HEK293 (cell line): Measurements from ENCODE around the gene KCNE4.

Experiments
- CTCF ChIA-PET: fragments of 350-600 bp; formaldehyde crosslinking; extraction: SDS; loops from one replicate; lab custom pipeline; 2021; ENCODE audit warnings: antibody characterized with exemption; lab: Yijun Ruan, JAX
- POLR2A ChIA-PET: fragments of 300-600 bp; formaldehyde crosslinking; extraction: SDS; loops from one replicate; lab custom pipeline; 2020; ENCODE audit warnings: antibody characterized with exemption, inconsistent platforms; lab: Yijun Ruan, JAX
- H3K27ac ChIP-seq: fragments of 200-500 bp; sonication (Bioruptor generic); 2 replicates; pipeline ENCODE4 v1.5.1; 2014; ENCODE audit warnings: low read depth, low read length, control low read depth, inconsistent platforms; ENCODE audit errors: extremely low read depth
- H3K36me3 ChIP-seq, 2 experiments: fragments of 200-500 bp in 1 of 2; sonication (Bioruptor generic) in 1 of 2; 1 replicate in 1 of 2; 2 replicates in 1 of 2; pipeline ENCODE4 v1.5.1; 2014 to 2017; ENCODE audit warnings: inconsistent platforms in 2 of 2, low read length in 2 of 2; ENCODE audit not compliant: control insufficient read depth in 2 of 2, insufficient read depth in 1 of 2
- H3K4me1 ChIP-seq: fragments of 200-500 bp; sonication (Bioruptor generic); 2 replicates; pipeline ENCODE4 v1.5.1; 2014; ENCODE audit warnings: mild to moderate bottlenecking, low read length, inconsistent platforms; ENCODE audit not compliant: control insufficient read depth, insufficient read depth
- H3K4me3 ChIP-seq: 2 replicates; pipeline ENCODE4 v1.5.1; 2011; ENCODE audit warnings: low read depth, mild to moderate bottlenecking, control low read depth, low read length, moderate library complexity
- H3K9me3 ChIP-seq: fragments of 200-500 bp; sonication (Bioruptor generic); 2 replicates; pipeline ENCODE4 v1.5.1; 2014; ENCODE audit warnings: low read depth, low read length, inconsistent platforms; ENCODE audit not compliant: control insufficient read depth, insufficient read depth
- HOXD13 ChIP-seq: sonication (generic); formaldehyde crosslinking; IDR thresholded peaks from 2 replicates; pipeline ENCODE4 v1.8.0; 2022; ENCODE audit warnings: missing genetic modification reagents, borderline replicate concordance
- INSM2 ChIP-seq: fragments of 450-650 bp; formaldehyde crosslinking; IDR thresholded peaks from 2 replicates; pipeline ENCODE4 v1.5.1; 2016; ENCODE audit warnings: missing biosample characterization, missing genetic modification characterization
- PRDM4 ChIP-seq: fragments of 450-650 bp; formaldehyde crosslinking; IDR thresholded peaks from 2 replicates; pipeline ENCODE4 v1.5.1; 2017; ENCODE audit warnings: missing biosample characterization, missing genetic modification characterization
- REPIN1 ChIP-seq: fragments of 450-650 bp; formaldehyde crosslinking; IDR thresholded peaks from 2 replicates; pipeline ENCODE4 v1.5.1; 2017; ENCODE audit warnings: missing biosample characterization, missing genetic modification characterization, low read depth
- SP7 ChIP-seq: fragments of 450-650 bp; formaldehyde crosslinking; IDR thresholded peaks from 2 replicates; pipeline ENCODE4 v1.5.1; 2016; ENCODE audit warnings: missing biosample characterization, missing genetic modification characterization
- ZBTB17 ChIP-seq: fragments of 450-650 bp; formaldehyde crosslinking; IDR thresholded peaks from 2 replicates; pipeline ENCODE4 v1.5.1; 2016; ENCODE audit warnings: missing biosample characterization, missing genetic modification characterization
- ZBTB21 ChIP-seq: fragments of 450-650 bp; formaldehyde crosslinking; IDR thresholded peaks from 2 replicates; pipeline ENCODE4 v1.5.1; 2017; ENCODE audit warnings: missing biosample characterization, missing genetic modification characterization
- ZBTB48 ChIP-seq: fragments of 450-650 bp; formaldehyde crosslinking; IDR thresholded peaks from 2 replicates; pipeline ENCODE4 v1.5.1; 2016; ENCODE audit warnings: missing biosample characterization, missing genetic modification characterization
- ZBTB49 ChIP-seq: fragments of 450-650 bp; formaldehyde crosslinking; IDR thresholded peaks from 2 replicates; pipeline ENCODE4 v1.5.1; 2016; ENCODE audit warnings: missing biosample characterization, missing genetic modification characterization, low read depth
- ZNF239 ChIP-seq: fragments of 450-650 bp; formaldehyde crosslinking; IDR thresholded peaks from 2 replicates; pipeline ENCODE4 v1.5.1; 2016; ENCODE audit warnings: missing biosample characterization, missing genetic modification characterization
- ZNF274 ChIP-seq, 2 experiments: fragments of 200-500 bp in 1 of 2; fragments of 450-650 bp in 1 of 2; sonication (Bioruptor generic) in 1 of 2; formaldehyde crosslinking in 1 of 2; IDR thresholded peaks; 2 replicates each; pipeline versions ENCODE4 v1.5.1 to v1.6.1; 2014 to 2016; ENCODE audit warnings: borderline replicate concordance in 1 of 2, inconsistent platforms in 1 of 2, low read length in 1 of 2, missing biosample characterization in 1 of 2, missing genetic modification characterization in 1 of 2
- ZNF311 ChIP-seq: fragments of 450-650 bp; formaldehyde crosslinking; IDR thresholded peaks from 2 replicates; pipeline ENCODE4 v1.5.1; 2017; ENCODE audit warnings: missing biosample characterization, missing genetic modification characterization, borderline replicate concordance
- ZNF324 ChIP-seq: fragments of 450-650 bp; formaldehyde crosslinking; IDR thresholded peaks from 2 replicates; pipeline ENCODE4 v1.5.1; 2016; ENCODE audit warnings: missing biosample characterization, missing genetic modification characterization
- ZNF48 ChIP-seq: fragments of 450-650 bp; formaldehyde crosslinking; IDR thresholded peaks from 2 replicates; pipeline ENCODE4 v1.5.1; 2016; ENCODE audit warnings: missing biosample characterization, missing genetic modification characterization
- ZNF488 ChIP-seq: fragments of 450-650 bp; formaldehyde crosslinking; IDR thresholded peaks from 2 replicates; pipeline ENCODE4 v1.5.1; 2016; ENCODE audit warnings: missing biosample characterization, missing genetic modification characterization
- ZNF629 ChIP-seq: fragments of 450-650 bp; formaldehyde crosslinking; IDR thresholded peaks from 2 replicates; pipeline ENCODE4 v1.5.1; 2017; ENCODE audit warnings: missing biosample characterization, missing genetic modification characterization
- ZNF654 ChIP-seq: fragments of 450-650 bp; formaldehyde crosslinking; IDR thresholded peaks from 2 replicates; pipeline ENCODE4 v1.5.1; 2016; ENCODE audit warnings: low read depth, missing biosample characterization, missing genetic modification characterization
- ZNF670 ChIP-seq: fragments of 450-650 bp; formaldehyde crosslinking; IDR thresholded peaks from 2 replicates; pipeline ENCODE4 v1.5.1; 2016; ENCODE audit warnings: missing biosample characterization, missing genetic modification characterization, low read depth
- ZNF677 ChIP-seq: fragments of 450-650 bp; IDR thresholded peaks from 2 replicates; pipeline ENCODE4 v1.5.0; 2018; ENCODE audit warnings: missing biosample characterization, mild to moderate bottlenecking, missing genetic modification characterization, moderate library complexity
- ZNF692 ChIP-seq: fragments of 450-650 bp; formaldehyde crosslinking; IDR thresholded peaks from 2 replicates; pipeline ENCODE4 v1.5.1; 2016; ENCODE audit warnings: missing biosample characterization, missing genetic modification characterization
- ZNF701 ChIP-seq: fragments of 450-650 bp; formaldehyde crosslinking; IDR thresholded peaks from 2 replicates; pipeline ENCODE4 v1.5.1; 2016; ENCODE audit warnings: missing biosample characterization, missing genetic modification characterization
- ZNF785 ChIP-seq: fragments of 450-650 bp; formaldehyde crosslinking; IDR thresholded peaks from 2 replicates; pipeline ENCODE4 v1.5.1; 2016; ENCODE audit warnings: missing biosample characterization, missing genetic modification characterization
- ZNF830 ChIP-seq: fragments of 450-650 bp; IDR thresholded peaks from 2 replicates; pipeline ENCODE4 v1.5.0; 2018; ENCODE audit warnings: missing biosample characterization, missing genetic modification characterization, low read depth, mild to moderate bottlenecking, moderate library complexity
- ZXDB ChIP-seq: fragments of 450-650 bp; formaldehyde crosslinking; IDR thresholded peaks from 2 replicates; pipeline ENCODE4 v1.5.1; 2016; ENCODE audit warnings: missing biosample characterization, missing genetic modification characterization

The KCNE4 gene

GRCh38 chr2:223036790-223037444 is 15.1 kb upstream of the KCNE4 start:
- CTCF ChIA-PET, result interaction anchor here (2.4 kb wide), 1 partner anchor 9 kb away, joined by 7 read pairs; no protein-coding TSS in a partner anchor

GRCh38 chr2:223037445-223037800 is 14.6 kb upstream of the KCNE4 start:
- Histone ChIP-seq H3K9me3 (no peaks in the 10 kb centered on the region), H3K4me1 (peaks cover 5% of the 10 kb centered on the region)
- CTCF ChIA-PET, result interaction anchor here (2.4 kb wide), 1 partner anchor 9 kb away, joined by 7 read pairs; no protein-coding TSS in a partner anchor
- no peak for TF ChIP-seq ZNF692 (tag by site-specific recombination)
- TF ChIP-seq ZNF670 (tag by site-specific recombination), result no peak
- no peak for TF ChIP-seq ZNF239 (tag by site-specific recombination)
- TF ChIP-seq ZNF830, result no peak
- TF ChIP-seq ZXDB (tag by site-specific recombination), result no peak
- no peak for TF ChIP-seq ZNF488 (tag by site-specific recombination)
- TF ChIP-seq HOXD13 (CRISPR knock-in tag), result no peak
- no peak for TF ChIP-seq ZBTB49 (tag by site-specific recombination)
- TF ChIP-seq ZNF324 (tag by site-specific recombination), result no peak
- no peak for TF ChIP-seq ZNF629 (tag by site-specific recombination)
- TF ChIP-seq INSM2 (tag by site-specific recombination), result no peak
- TF ChIP-seq ZNF311, result no peak
- TF ChIP-seq ZBTB21 (tag by site-specific recombination), result no peak
- TF ChIP-seq, all 188 proteins: peak for 0
- Histone ChIP-seq H3K36me3 (no peaks in the 10 kb centered on the region), H3K27ac (no peak overlapping the region), H3K4me3 (no peak overlapping the region)
- POLR2A ChIA-PET, result no interaction called here

More at GRCh38 chr2:223036790-223037444, 15.1 kb upstream of the KCNE4 start:
- TF ChIP-seq ZNF48 (no peak), PRDM4 (tag by site-specific recombination) (no peak), ZNF274 (IDR thresholded peaks at IDR 0.05; ENCODE audit: low read length) (no peak), ZNF274 (tag by site-specific recombination; IDR thresholded peaks at IDR 0.05; ENCODE audit: borderline replicate concordance) (no peak), ZNF701 (no peak), INSM2 (tag by site-specific recombination) (no peak), ZNF785 (no peak), ZNF654 (tag by site-specific recombination) (no peak), ZXDB (tag by site-specific recombination) (no peak), SP7 (tag by site-specific recombination) (no peak), ZBTB48 (tag by site-specific recombination) (no peak), ZBTB17 (tag by site-specific recombination) (no peak), REPIN1 (tag by site-specific recombination) (no peak), ZNF677 (tag by site-specific recombination) (no peak)
- peaks cover 5% of the 10 kb centered on the region for H3K4me1 ChIP-seq
- POLR2A ChIA-PET, result no interaction called here
- no peaks in the 10 kb centered on the region for H3K36me3 ChIP-seq
- no peaks in the 10 kb centered on the region for H3K9me3 ChIP-seq
- H3K27ac ChIP-seq, result no peak overlapping the region
- H3K4me3 ChIP-seq, result no peak overlapping the region
